Measurements from ENCODE around the gene ATXN1L. TPM values are rescaled to one million over a fixed set of nuclear protein-coding genes. Genes with fewer than 3 reads are reported as not detected.
A peak's percentile ranks its signal among the peaks of the same experiment; 100 is the strongest.

ATXN1L gene
- total and polyA plus RNA-seq, 11 donors: 6.9 to 24.2 (median 17.7) TPM

DNA sequence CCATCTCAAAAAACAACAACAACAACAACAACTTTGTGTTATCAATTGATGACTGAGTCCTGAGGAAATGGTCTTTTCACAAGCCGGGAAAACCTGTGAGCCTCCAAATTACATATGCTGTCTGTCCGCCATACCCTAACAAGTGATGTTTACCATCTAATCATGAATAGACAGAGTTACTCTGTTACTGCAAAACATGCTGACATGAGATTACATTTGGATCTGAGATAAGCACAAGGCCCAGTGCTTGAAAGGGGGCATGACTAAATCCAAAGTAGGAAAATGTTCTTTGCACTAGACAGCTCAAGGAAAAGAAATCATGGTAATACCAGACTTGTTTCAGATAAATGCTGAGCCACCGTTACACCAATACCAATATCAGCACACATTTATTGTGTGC lies 8.6 kb upstream of the ATXN1L start:
- 81 to 84% (median 84%) methylated on average over 3 of the region's 3 CpGs for WGBS, 4 donors
- no peak overlapping the region for H3K4me3 ChIP-seq
- ATAC-seq: no peak
- H3K36me3 ChIP-seq: no peaks in the 10 kb centered on the region
- H3K4me1 ChIP-seq: no peaks in the 10 kb centered on the region
- no peaks in the 10 kb centered on the region for H3K27me3 ChIP-seq
- no peak overlapping the region for H3K27ac ChIP-seq
- intact Hi-C loops (cut with DNase I): no loop called here
- TF ChIP-seq, protein P1, sequence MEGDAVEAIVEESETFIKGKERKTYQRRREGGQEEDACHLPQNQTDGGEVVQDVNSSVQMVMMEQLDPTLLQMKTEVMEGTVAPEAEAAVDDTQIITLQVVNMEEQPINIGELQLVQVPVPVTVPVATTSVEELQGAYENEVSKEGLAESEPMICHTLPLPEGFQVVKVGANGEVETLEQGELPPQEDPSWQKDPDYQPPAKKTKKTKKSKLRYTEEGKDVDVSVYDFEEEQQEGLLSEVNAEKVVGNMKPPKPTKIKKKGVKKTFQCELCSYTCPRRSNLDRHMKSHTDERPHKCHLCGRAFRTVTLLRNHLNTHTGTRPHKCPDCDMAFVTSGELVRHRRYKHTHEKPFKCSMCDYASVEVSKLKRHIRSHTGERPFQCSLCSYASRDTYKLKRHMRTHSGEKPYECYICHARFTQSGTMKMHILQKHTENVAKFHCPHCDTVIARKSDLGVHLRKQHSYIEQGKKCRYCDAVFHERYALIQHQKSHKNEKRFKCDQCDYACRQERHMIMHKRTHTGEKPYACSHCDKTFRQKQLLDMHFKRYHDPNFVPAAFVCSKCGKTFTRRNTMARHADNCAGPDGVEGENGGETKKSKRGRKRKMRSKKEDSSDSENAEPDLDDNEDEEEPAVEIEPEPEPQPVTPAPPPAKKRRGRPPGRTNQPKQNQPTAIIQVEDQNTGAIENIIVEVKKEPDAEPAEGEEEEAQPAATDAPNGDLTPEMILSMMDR (IDR thresholded peaks at IDR 0.05): no peak
- TF ChIP-seq POLR2A (IDR thresholded peaks at IDR 0.05): no peak
- H3K9me3 ChIP-seq: no peaks in the 10 kb centered on the region
- DNase-seq: no peak

DNA sequence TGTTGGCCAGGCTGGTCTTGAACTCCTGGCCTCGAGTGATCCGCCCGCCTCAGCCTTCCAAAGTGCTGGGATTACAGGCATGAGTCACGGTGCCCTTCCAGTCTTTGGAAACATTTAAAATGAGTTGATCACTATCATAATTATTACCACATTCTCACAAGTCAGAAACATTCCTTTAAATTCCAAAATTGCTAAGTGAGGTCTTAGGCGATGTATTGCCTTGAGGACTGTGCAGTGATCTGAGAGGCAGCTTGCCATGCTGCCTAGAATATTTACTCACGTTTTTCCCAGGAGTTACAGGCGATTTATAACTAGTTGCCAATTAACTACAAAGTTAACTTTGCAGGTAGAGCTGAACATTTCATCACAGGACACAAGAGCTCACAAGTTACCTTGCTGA lies 5.7 kb upstream of the ATXN1L start:
- no peak for DNase-seq
- intact Hi-C loops (cut with DNase I): no loop called here
- Histone ChIP-seq H3K9me3 (no peaks in the 10 kb centered on the region), H3K4me1 (peaks cover 0 to 3% (median 0%) of the 10 kb centered on the region in 12 donors), H3K4me3 (no peak overlapping the region), H3K36me3 (no peaks in the 10 kb centered on the region), H3K27me3 (no peaks in the 10 kb centered on the region), H3K27ac (no peak overlapping the region)
- 73 to 77% (median 75%) methylated on average over 7 of the region's 7 CpGs for WGBS, 4 donors
- no peak for TF ChIP-seq POLR2A (IDR thresholded peaks at IDR 0.05)
- TF ChIP-seq, protein P1 (IDR thresholded peaks at IDR 0.05): no peak
- no peak for ATAC-seq

DNA sequence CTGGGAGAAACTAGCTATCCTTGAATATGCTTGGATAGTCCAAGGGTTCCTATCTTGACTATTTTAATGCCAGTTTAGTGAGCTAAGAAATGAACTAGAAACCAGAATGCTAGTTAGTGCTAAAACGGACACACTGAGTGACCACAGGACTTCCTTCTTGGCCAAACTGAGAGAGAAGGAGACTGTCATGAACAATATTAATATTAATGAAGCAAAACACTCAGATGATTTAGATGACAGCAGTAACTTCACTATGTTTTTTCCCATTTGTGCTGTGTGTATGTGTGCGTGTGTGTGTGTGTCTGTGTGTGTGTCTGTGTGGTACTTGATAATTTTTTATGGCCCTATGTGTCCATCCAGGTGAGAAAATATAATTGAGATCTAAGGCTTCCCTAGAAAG lies 2.2 kb upstream of the ATXN1L start:
- no peak for ATAC-seq
- 64 to 71% (median 69%) methylated on average over 2 of the region's 2 CpGs for WGBS, 4 donors
- no peaks in the 10 kb centered on the region for H3K9me3 ChIP-seq
- DNase-seq: no peak
- peaks cover 0 to 10% (median 7%) of the 10 kb centered on the region in 9 donors for H3K36me3 ChIP-seq
- intact Hi-C loops (cut with DNase I): no loop called here
- no peaks in the 10 kb centered on the region for H3K27me3 ChIP-seq
- TF ChIP-seq POLR2A (IDR thresholded peaks at IDR 0.05): no peak
- TF ChIP-seq, protein P1 (IDR thresholded peaks at IDR 0.05): no peak
- H3K4me3 ChIP-seq: no peak overlapping the region
- peaks cover 0 to 32% (median 16%) of the 10 kb centered on the region in 12 donors for H3K4me1 ChIP-seq
- no peak overlapping the region for H3K27ac ChIP-seq

- 0 to 1% (median 1%) methylated on average over 11 to 20 of the region's 20 CpGs for WGBS, 4 donors
- ATAC-seq (no peak), DNase-seq (no peak)
- Histone ChIP-seq H3K36me3 (peaks cover 0 to 39% (median 34%) of the 10 kb centered on the region in 9 donors), H3K27me3 (no peaks in the 10 kb centered on the region), H3K4me3 (peak overlapping the region; percentile 72 to 100 (median 92)), H3K9me3 (no peaks in the 10 kb centered on the region), H3K4me1 (peaks cover 0 to 38% (median 17%) of the 10 kb centered on the region in 12 donors), H3K27ac (peak overlapping the region in 11 of 12 donors; percentile 82 to 97 (median 91))
- TF ChIP-seq, protein P1 (IDR thresholded peaks at IDR 0.05): no peak
- TF ChIP-seq POLR2A (IDR thresholded peaks at IDR 0.05): no peak
- intact Hi-C loops (cut with DNase I): loop anchor here in 7 of 10 donors (5.0 kb wide), 3 partner anchors 34 to 39 kb away; partner anchors contain the start of genes AP1G1 (in 3 of the 7) and ZNF821 (in 2 of the 7)
Measured at GRCh38 chr16:71846431-71846830, 655 bp downstream of the ATXN1L start.
